ENCODE data around the gene ZNF500.

- TF ChIP-seq CTCF (conservative IDR thresholded peaks at IDR 0.05 in 1 of 2, IDR thresholded peaks at IDR 0.05 in 1 of 2; ENCODE audit: low read depth in 1 of 2, low read length in 2 of 2) (no peak), EZH2 (IDR thresholded peaks at IDR 0.05; ENCODE audit: low read length, missing control alignments) (no peak)
Observed at GRCh38 chr16:4780235-4780634, 13.3 kb upstream of the ZNF500 start.
